H9 (cell line): ENCODE data around the gene MKRN2. TPM values are rescaled to one million over a fixed set of nuclear protein-coding genes. Genes with fewer than 3 reads are reported as not detected.

Experiments used
- DNase-seq: peaks from one replicate; pipeline ENCODE4 v3.0.0-alpha.2; 2017
- H2AFZ ChIP-seq: one replicate; pipeline ENCODE4 v1.6.1; 2013; ENCODE audit warnings: mild to moderate bottlenecking, low read length, control low read depth, moderate library complexity
- H2AK5ac ChIP-seq: 2 replicates; pipeline ENCODE4 v1.6.1; 2013; ENCODE audit warnings: low read length, control low read depth, mixed read lengths; ENCODE audit not compliant: insufficient read length
- H2BK120ac ChIP-seq: one replicate; pipeline ENCODE4 v1.6.1; 2013; ENCODE audit warnings: low read depth, mild to moderate bottlenecking, low read length, control low read depth, inconsistent platforms; ENCODE audit not compliant: poor library complexity, severe bottlenecking
- H2BK12ac ChIP-seq: 2 replicates; pipeline ENCODE4 v1.6.1; 2013; ENCODE audit warnings: low read length, control low read depth, mixed read lengths, low read depth; ENCODE audit not compliant: insufficient read length
- H2BK15ac ChIP-seq: 2 replicates; pipeline ENCODE4 v1.6.1; 2013; ENCODE audit warnings: low read depth, low read length, control low read depth
- H2BK20ac ChIP-seq: one replicate; pipeline ENCODE4 v1.6.1; 2013; ENCODE audit warnings: low read depth, mild to moderate bottlenecking, low read length, control low read depth, inconsistent platforms; ENCODE audit not compliant: poor library complexity, severe bottlenecking
- H2BK5ac ChIP-seq: 2 replicates; pipeline ENCODE4 v1.6.1; 2013; ENCODE audit warnings: low read length, control low read depth, mixed read lengths; ENCODE audit not compliant: insufficient read length
- H3K14ac ChIP-seq: 2 replicates; pipeline ENCODE4 v1.6.1; 2013; ENCODE audit warnings: low read length, control low read depth; ENCODE audit not compliant: insufficient read depth
- H3K18ac ChIP-seq: 2 replicates; pipeline ENCODE4 v1.6.1; 2013; ENCODE audit warnings: low read depth, mild to moderate bottlenecking, mixed read lengths, low read length, control low read depth; ENCODE audit not compliant: insufficient read length
- H3K23ac ChIP-seq: 2 replicates; pipeline ENCODE4 v1.6.1; 2013; ENCODE audit warnings: low read length, control low read depth, mixed read lengths, low read depth; ENCODE audit not compliant: insufficient read length
- H3K23me2 ChIP-seq: 2 replicates; pipeline ENCODE4 v1.6.1; 2013; ENCODE audit warnings: low read depth, mild to moderate bottlenecking, mixed read lengths, low read length, control low read depth; ENCODE audit not compliant: insufficient read length, poor library complexity, severe bottlenecking
- H3K27ac ChIP-seq: 2 replicates; pipeline ENCODE4 v1.5.1; 2013; ENCODE audit warnings: low read length, control low read depth, mixed read lengths, low read depth; ENCODE audit not compliant: insufficient read length
- H3K27me3 ChIP-seq: 2 replicates; pipeline ENCODE4 v1.6.1; 2013; ENCODE audit warnings: low read length, control low read depth, inconsistent platforms; ENCODE audit not compliant: insufficient read depth
- H3K4ac ChIP-seq: 2 replicates; pipeline ENCODE4 v1.6.1; 2013; ENCODE audit warnings: low read depth, mild to moderate bottlenecking, control low read depth, inconsistent platforms, low read length, moderate library complexity
- H3K4me1 ChIP-seq: 2 replicates; pipeline ENCODE4 v1.6.1; 2013; ENCODE audit warnings: low read length, control low read depth, inconsistent platforms; ENCODE audit not compliant: insufficient read depth
- H3K4me2 ChIP-seq: 2 replicates; pipeline ENCODE4 v1.6.1; 2013; ENCODE audit warnings: low read length, control low read depth, mixed read lengths; ENCODE audit not compliant: insufficient read length, insufficient read depth
- H3K56ac ChIP-seq: 2 replicates; pipeline ENCODE4 v1.6.1; 2013; ENCODE audit warnings: low read depth, mild to moderate bottlenecking, mixed read lengths, low read length, control low read depth; ENCODE audit not compliant: insufficient read length
- H3K79me1 ChIP-seq: 2 replicates; pipeline ENCODE4 v1.6.1; 2013; ENCODE audit warnings: low read depth, mild to moderate bottlenecking, moderate library complexity, low read length, control low read depth, inconsistent platforms; ENCODE audit not compliant: insufficient read depth, poor library complexity, severe bottlenecking
- H3K79me2 ChIP-seq: 2 replicates; pipeline ENCODE4 v1.6.1; 2013; ENCODE audit warnings: low read length, control low read depth, inconsistent platforms; ENCODE audit not compliant: insufficient read depth
- H3K9ac ChIP-seq: 2 replicates; pipeline ENCODE4 v1.6.1; 2013; ENCODE audit warnings: low read length, control low read depth, mixed read lengths; ENCODE audit not compliant: insufficient read length; ENCODE audit errors: extremely low read depth
- H3K9me3 ChIP-seq: one replicate; pipeline ENCODE4 v1.6.1; 2013; ENCODE audit warnings: low read depth, low read length, inconsistent platforms; ENCODE audit not compliant: control insufficient read depth
- H3T11ph ChIP-seq: one replicate; pipeline ENCODE4 v1.6.1; 2013; ENCODE audit warnings: mild to moderate bottlenecking, low read length, control low read depth, inconsistent platforms
- H4K20me1 ChIP-seq: one replicate; pipeline ENCODE4 v1.6.1; 2013; ENCODE audit not compliant: control insufficient read depth, insufficient read length, insufficient read depth
- H4K5ac ChIP-seq: 2 replicates; pipeline ENCODE4 v1.6.1; 2013; ENCODE audit warnings: low read depth, mild to moderate bottlenecking, mixed read lengths, low read length, control low read depth; ENCODE audit not compliant: insufficient read length
- H4K8ac ChIP-seq: replicated peaks from 2 replicates; pipeline ENCODE4 v1.6.1; 2013; ENCODE audit warnings: low read length, control low read depth, mixed read lengths, low read depth; ENCODE audit not compliant: insufficient read length
- H4K91ac ChIP-seq: 2 replicates; pipeline ENCODE4 v1.6.1; 2013; ENCODE audit warnings: low read depth, mild to moderate bottlenecking, moderate library complexity, mixed read lengths, low read length, control low read depth; ENCODE audit not compliant: insufficient read length
- H3K27ac Mint-ChIP-seq, 3 experiments: 2 replicates in 2 of 3; 3 replicates in 1 of 3; pipeline ENCODE4 v1.8.0; 2020 to 2021; ENCODE audit warnings: mixed read lengths in 3 of 3, mild to moderate bottlenecking in 1 of 3, moderate library complexity in 1 of 3
- H3K27me3 Mint-ChIP-seq: 2 replicates; pipeline ENCODE4 v1.8.0; 2021; ENCODE audit warnings: low read depth, mild to moderate bottlenecking, moderate library complexity, mixed read lengths
- H3K36me3 Mint-ChIP-seq, 3 experiments: 2 replicates in 2 of 3; 3 replicates in 1 of 3; pipeline ENCODE4 v1.8.0; 2020 to 2021; ENCODE audit warnings: low read depth in 3 of 3, mixed read lengths in 3 of 3; ENCODE audit not compliant: insufficient read depth in 1 of 3
- H3K4me1 Mint-ChIP-seq, 2 experiments: 2 replicates each; pipeline ENCODE4 v1.8.0; 2020; ENCODE audit warnings: mixed read lengths in 2 of 2
- H3K4me3 Mint-ChIP-seq, 2 experiments: 2 replicates in 1 of 2; 3 replicates in 1 of 2; pipeline ENCODE4 v1.8.0; 2020 to 2021; ENCODE audit warnings: mild to moderate bottlenecking in 2 of 2, mixed read lengths in 2 of 2, moderate library complexity in 1 of 2
- H3K9me3 Mint-ChIP-seq, 2 experiments: 2 replicates in 1 of 2; 3 replicates in 1 of 2; pipeline ENCODE4 v1.8.0; 2020; ENCODE audit warnings: mild to moderate bottlenecking in 2 of 2, mixed read lengths in 2 of 2, moderate library complexity in 1 of 2
- CTCF ChIP-seq: fragments of 200-600 bp; sonication (generic); conservative IDR thresholded peaks from 3 replicates; pipeline ENCODE4 v1.8.0; 2021; ENCODE audit warnings: antibody characterized with exemption, mild to moderate bottlenecking
- WGBS: extraction: QIAGEN DNeasy Blood & Tissue Kit; methylation state at CpG from one replicate; pipeline ENCODE4 v1.1.7; 2013; ENCODE audit warnings: missing lambda C conversion rate, low lambda C conversion rate, mixed read lengths; ENCODE audit not compliant: insufficient read length; ENCODE audit errors: extremely low coverage; 5-methylcytosine and 5-hydroxymethylcytosine counted together
- total RNA-seq: library from RNA; stranded (reverse); gene quantifications from 2 replicates; pipeline ENCODE4 v1.2.1, GENCODE V29; 2021

MKRN2 gene
- total RNA-seq, 1 experiment from 2014 or later = 18.1 TPM

DNA sequence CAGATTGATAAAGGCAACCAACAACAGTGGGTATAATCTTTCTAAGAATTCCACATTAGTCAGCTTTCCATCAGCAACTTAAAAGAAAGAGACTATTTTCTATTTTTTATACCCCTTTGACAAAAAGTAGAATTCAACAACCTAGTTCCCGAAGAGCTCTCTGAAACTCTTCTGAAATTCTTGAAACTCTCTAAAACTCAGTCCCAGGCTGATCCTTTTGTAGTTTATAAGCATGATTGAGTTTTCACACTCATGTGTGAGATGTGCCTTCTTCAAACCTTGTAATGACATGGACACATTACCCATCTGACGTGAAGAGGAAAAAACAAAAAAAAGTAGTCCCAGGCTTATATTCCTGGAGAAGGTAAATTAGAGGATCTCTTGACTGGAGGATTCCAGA lies 75.6 kb downstream of the MKRN2 start:
- H4K8ac ChIP-seq = no peak overlapping the region
- H3T11ph ChIP-seq = no peak overlapping the region
- no peak overlapping the region for H4K5ac ChIP-seq
- H2AFZ ChIP-seq = no peak overlapping the region
- H2BK12ac ChIP-seq = no peak overlapping the region
- no peak overlapping the region for H3K4me2 ChIP-seq
- no peak overlapping the region for H4K91ac ChIP-seq
- H3K27ac ChIP-seq = no peak overlapping the region
- H3K79me2 ChIP-seq = peaks cover 37% of the 10 kb centered on the region; the same call in 1 of the 2 replicates
- no peaks in the 10 kb centered on the region for H3K9me3 ChIP-seq
- no peak overlapping the region for H2BK5ac ChIP-seq
- Mint-ChIP-seq H3K4me1 (peaks cover 21 to 27% of the 10 kb centered on the region in 2 experiments), H3K9me3 (no peaks in the 10 kb centered on the region), H3K4me3 (no peak overlapping the region), H3K27ac (peak overlapping the region in 1 of 3 experiments; percentile 92; a peak in 4 of 7 replicates), H3K36me3 (peaks cover 0 to 4% (median 2%) of the 10 kb centered on the region in 3 experiments; a peak in 3 of 7 replicates), H3K27me3 (no peaks in the 10 kb centered on the region)
- WGBS = no CpG with 5 or more reads among the region's 2 CpGs
- no peak overlapping the region for H3K14ac ChIP-seq
- peaks cover 3% of the 10 kb centered on the region; the same call in 1 of the 2 replicates for H3K4me1 ChIP-seq
- no peak overlapping the region for H3K4ac ChIP-seq
- DNase-seq = no peak
- no peak overlapping the region for H2AK5ac ChIP-seq
- no peak overlapping the region for H2BK15ac ChIP-seq
- H3K18ac ChIP-seq = no peak overlapping the region
- H2BK20ac ChIP-seq = no peak overlapping the region
- no peak overlapping the region for H3K56ac ChIP-seq
- no peaks in the 10 kb centered on the region for H3K23me2 ChIP-seq
- no peak overlapping the region for H2BK120ac ChIP-seq
- peaks cover 3% of the 10 kb centered on the region for H4K20me1 ChIP-seq
- no peaks in the 10 kb centered on the region for H3K27me3 ChIP-seq
- no peak overlapping the region for H3K23ac ChIP-seq
- no peak overlapping the region for H3K9ac ChIP-seq
- H3K79me1 ChIP-seq = peaks cover 16% of the 10 kb centered on the region
- TF ChIP-seq CTCF = no peak
